Activated naive CD8-positive, alpha-beta T cell treated with anti-CD3 and anti-CD28 coated beads, Interleukin-2, amount 50 U/mL, for 24 hours (primary cell): ENCODE measurements around the gene DAP.
"Not testable (repeated sequence)": the region's sequence is repeated elsewhere in the genome, so short reads cannot be mapped to it uniquely, and the experiment has no call there.

ENCODE experiments used
- ATAC-seq: fragments of 150-1000 bp; cut with Tn5 transposase; one replicate; pipeline ENCODE4 v1.10.0; 2021
- DNase-seq: peaks from one replicate; pipeline ENCODE4 v3.0.0; 2021
- H3K27ac Mint-ChIP-seq: one replicate; pipeline ENCODE4 v1.8.0; 2021; ENCODE audit warnings: mild to moderate bottlenecking, mixed read lengths
- H3K27me3 Mint-ChIP-seq: one replicate; pipeline ENCODE4 v1.8.0; 2021; ENCODE audit warnings: mixed read lengths
- H3K36me3 Mint-ChIP-seq: one replicate; pipeline ENCODE4 v1.8.0; 2021; ENCODE audit warnings: low read depth, mixed read lengths
- H3K4me1 Mint-ChIP-seq: one replicate; pipeline ENCODE4 v1.8.0; 2021; ENCODE audit warnings: mixed read lengths
- H3K4me3 Mint-ChIP-seq: one replicate; pipeline ENCODE4 v1.8.0; 2021; ENCODE audit warnings: mild to moderate bottlenecking, moderate library complexity, mixed read lengths
- H3K9me3 Mint-ChIP-seq: one replicate; pipeline ENCODE4 v1.8.0; 2021; ENCODE audit warnings: mixed read lengths

The DAP gene

GRCh38 chr5:10673407-10673806 lies 87.6 kb downstream of the DAP start:
- Mint-ChIP-seq H3K4me3 (no peak overlapping the region), H3K36me3 (peaks cover 16% of the 10 kb centered on the region), H3K9me3 (peaks cover 13% of the 10 kb centered on the region), H3K4me1 (no peaks in the 10 kb centered on the region), H3K27me3 (peaks cover 9% of the 10 kb centered on the region), H3K27ac (no peak overlapping the region)
- ATAC-seq (no peak), DNase-seq (no peak)

GRCh38 chr5:10673017-10673389 lies 88.0 kb downstream of the DAP start:
- H3K27ac Mint-ChIP-seq = no peak overlapping the region
- DNase-seq (no peak), ATAC-seq (no peak)
- no peaks in the 10 kb centered on the region for H3K4me1 Mint-ChIP-seq
- peaks cover 13% of the 10 kb centered on the region for H3K36me3 Mint-ChIP-seq
- peaks cover 9% of the 10 kb centered on the region for H3K27me3 Mint-ChIP-seq
- peaks cover 13% of the 10 kb centered on the region for H3K9me3 Mint-ChIP-seq
- no peak overlapping the region for H3K4me3 Mint-ChIP-seq

GRCh38 chr5:10672146-10673016 lies 88.7 kb downstream of the DAP start:
- no peak overlapping the region for H3K4me3 Mint-ChIP-seq
- H3K4me1 Mint-ChIP-seq = no peaks in the 10 kb centered on the region
- H3K36me3 Mint-ChIP-seq = peaks cover 6% of the 10 kb centered on the region

DNA sequence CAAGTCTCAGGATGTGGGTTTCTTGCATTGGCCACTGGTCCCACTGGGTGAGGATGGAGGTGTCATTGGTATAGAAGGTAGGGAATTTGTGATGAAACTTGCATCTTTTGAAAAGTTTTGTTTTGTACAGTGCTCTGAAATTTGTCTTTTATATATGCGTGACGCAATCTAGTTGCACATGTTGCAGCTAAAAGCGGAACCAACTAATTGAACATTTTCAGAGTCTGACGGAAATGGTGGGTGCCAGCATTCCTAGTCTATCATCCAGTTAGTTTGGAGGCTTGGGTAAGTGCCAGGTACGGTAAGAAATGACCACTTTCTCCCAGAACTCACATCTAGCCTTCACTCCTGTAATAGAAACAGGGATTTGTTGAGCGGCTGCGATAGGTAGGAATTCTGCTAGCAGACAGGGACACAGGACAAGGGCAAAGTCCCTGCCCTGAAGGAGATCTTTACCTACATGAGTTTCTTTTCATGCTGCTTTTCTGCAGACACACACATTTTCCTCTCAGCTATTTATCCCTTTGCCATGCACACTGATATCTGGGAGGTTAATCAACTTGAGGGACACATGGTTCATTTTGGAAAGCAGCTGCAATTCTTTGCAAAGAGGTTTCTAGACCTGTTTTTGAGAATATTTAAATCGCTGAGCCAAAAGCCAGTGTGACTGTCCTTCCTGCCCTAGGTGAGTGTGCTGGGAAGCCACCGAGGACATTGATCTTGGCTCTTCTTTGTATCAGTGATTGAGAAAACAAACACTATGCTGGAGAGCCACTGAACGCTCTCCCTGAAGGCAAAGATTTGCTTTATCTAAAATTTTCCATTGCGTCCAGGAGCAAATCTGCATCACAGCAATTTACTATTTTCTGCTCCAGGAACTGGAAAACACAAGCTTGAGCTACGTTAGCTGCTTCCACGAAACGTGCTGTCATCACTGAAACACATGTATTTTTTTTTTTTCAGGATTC lies 89.7 kb downstream of the DAP start:
- Mint-ChIP-seq H3K9me3 (peaks cover 4% of the 10 kb centered on the region), H3K4me1 (no peaks in the 10 kb centered on the region), H3K27ac (no peak overlapping the region), H3K36me3 (no peaks in the 10 kb centered on the region), H3K4me3 (no peak overlapping the region), H3K27me3 (peaks cover 9% of the 10 kb centered on the region)
- ATAC-seq (no peak), DNase-seq (no peak)

More at GRCh38 chr5:10672146-10673016, 88.7 kb downstream of the DAP start:
- H3K27me3 Mint-ChIP-seq = peaks cover 9% of the 10 kb centered on the region
- peaks cover 11% of the 10 kb centered on the region for H3K9me3 Mint-ChIP-seq
- no peak overlapping the region for H3K27ac Mint-ChIP-seq
- ATAC-seq (no peak), DNase-seq (no peak)

GRCh38 chr5:10669983-10670382 lies 91.1 kb downstream of the DAP start:
- no peak for ATAC-seq
- DNase-seq = no peak
- no peaks in the 10 kb centered on the region for H3K36me3 Mint-ChIP-seq
- peaks cover 4% of the 10 kb centered on the region for H3K9me3 Mint-ChIP-seq
- H3K27ac Mint-ChIP-seq = no peak overlapping the region
- no peaks in the 10 kb centered on the region for H3K4me1 Mint-ChIP-seq
- peaks cover 8% of the 10 kb centered on the region for H3K27me3 Mint-ChIP-seq
- H3K4me3 Mint-ChIP-seq = no peak overlapping the region

DNA sequence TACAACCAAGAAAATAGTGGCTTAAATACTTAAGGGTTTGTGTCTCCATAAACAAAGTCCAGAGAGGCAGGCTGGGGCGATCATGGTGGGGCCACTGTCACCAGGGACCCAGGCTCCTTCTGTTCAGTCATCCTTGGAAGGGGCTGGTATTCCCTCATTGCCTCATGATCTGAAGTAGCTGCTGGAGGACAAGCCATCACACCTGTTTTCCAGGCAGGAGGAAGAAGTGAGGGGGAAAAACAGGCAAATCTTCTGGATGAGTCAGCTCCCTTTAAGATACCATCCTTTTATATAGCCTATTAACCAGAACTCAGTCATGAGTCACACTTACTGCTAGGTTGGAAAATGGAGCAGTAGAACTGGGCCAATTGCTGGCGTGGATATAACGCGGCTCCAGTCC lies 92.3 kb downstream of the DAP start:
- H3K27me3 Mint-ChIP-seq = peaks cover 5% of the 10 kb centered on the region
- H3K4me1 Mint-ChIP-seq = no peaks in the 10 kb centered on the region
- no peak overlapping the region for H3K4me3 Mint-ChIP-seq
- no peaks in the 10 kb centered on the region for H3K36me3 Mint-ChIP-seq
- ATAC-seq (no peak), DNase-seq (no peak)
- no peak overlapping the region for H3K27ac Mint-ChIP-seq
- peaks cover 4% of the 10 kb centered on the region for H3K9me3 Mint-ChIP-seq

DNA sequence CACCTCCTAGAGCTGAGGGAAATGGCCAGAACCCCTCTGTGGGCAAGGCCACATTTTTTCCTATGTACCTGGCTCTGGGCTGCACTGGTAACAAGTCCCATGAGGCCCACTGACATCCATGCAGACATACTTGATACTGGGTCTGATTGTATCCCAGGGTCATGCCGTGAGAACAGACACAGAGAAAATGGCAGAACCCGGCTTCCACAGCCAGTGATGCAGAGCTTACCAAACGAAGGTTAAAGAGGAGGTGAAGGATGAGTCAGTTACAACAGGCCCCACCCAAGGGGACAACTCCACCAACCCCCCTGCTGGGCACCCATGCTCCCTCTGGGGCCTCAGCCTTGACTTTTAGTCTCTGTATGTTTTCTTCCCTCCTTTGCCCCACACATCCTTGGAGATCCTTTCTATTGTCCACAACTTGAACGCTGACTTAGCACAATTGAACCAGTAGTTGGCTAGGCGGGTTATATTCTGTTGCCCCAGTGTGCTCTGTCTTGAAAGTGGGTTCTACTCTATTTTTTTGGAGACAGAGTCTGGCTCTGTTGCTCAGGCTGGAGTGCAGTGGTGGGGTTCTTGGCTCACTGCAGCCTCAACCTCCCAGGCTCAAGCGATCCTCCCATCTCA lies 93.5 kb downstream of the DAP start:
- H3K9me3 Mint-ChIP-seq = peaks cover 4% of the 10 kb centered on the region
- no peak overlapping the region for H3K27ac Mint-ChIP-seq
- H3K27me3 Mint-ChIP-seq = peaks cover 5% of the 10 kb centered on the region
- ATAC-seq (no peak), DNase-seq (no peak)
- no peak overlapping the region for H3K4me3 Mint-ChIP-seq
- no peaks in the 10 kb centered on the region for H3K4me1 Mint-ChIP-seq
- H3K36me3 Mint-ChIP-seq = no peaks in the 10 kb centered on the region

- no peak for DNase-seq
- Mint-ChIP-seq H3K4me3 (no peak overlapping the region), H3K27me3 (peaks cover 2% of the 10 kb centered on the region), H3K36me3 (no peaks in the 10 kb centered on the region), H3K9me3 (peaks cover 4% of the 10 kb centered on the region), H3K27ac (no peak overlapping the region), H3K4me1 (no peaks in the 10 kb centered on the region)
- ATAC-seq = no peak
These were observed 94.3 kb downstream of the DAP start for GRCh38 chr5:10666531-10667299.

- H3K27me3 Mint-ChIP-seq = peaks cover under 1% of the 10 kb centered on the region
- no peak for DNase-seq
- peaks cover 4% of the 10 kb centered on the region for H3K9me3 Mint-ChIP-seq
- no peak overlapping the region for H3K4me3 Mint-ChIP-seq
- H3K27ac Mint-ChIP-seq = no peak overlapping the region
- ATAC-seq = no peak
- H3K4me1 Mint-ChIP-seq = no peaks in the 10 kb centered on the region
- no peaks in the 10 kb centered on the region for H3K36me3 Mint-ChIP-seq
These were observed 95.2 kb downstream of the DAP start for GRCh38 chr5:10665799-10666198.

DNA sequence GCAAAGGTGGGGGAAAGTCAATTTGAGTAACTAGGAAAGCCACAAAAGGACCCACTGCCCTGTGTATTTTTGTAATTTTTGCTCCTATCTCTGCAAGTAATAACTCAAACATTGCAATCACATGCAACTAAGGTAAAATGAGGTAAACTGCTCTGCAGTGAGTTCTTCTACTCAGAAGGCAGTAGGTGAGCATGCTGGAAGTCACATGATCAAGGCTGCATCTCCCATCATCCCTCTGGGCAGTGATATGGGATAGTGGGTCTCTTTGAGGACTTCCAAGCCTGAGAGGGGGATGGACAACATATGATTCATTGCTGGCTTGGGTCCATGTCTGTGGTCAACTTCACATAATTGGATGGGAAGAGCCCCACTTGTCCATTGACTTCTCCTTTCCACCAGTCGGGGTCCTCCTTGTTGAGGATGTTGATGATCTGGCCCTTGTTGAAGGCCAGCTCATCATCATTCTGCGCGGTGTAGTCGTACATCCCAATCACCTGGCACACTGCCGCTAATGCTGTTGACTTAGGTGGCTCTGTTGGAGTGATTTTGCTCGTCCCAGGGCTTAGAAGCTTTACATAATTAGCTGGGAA lies 96.8 kb downstream of the DAP start:
- not testable (repeated sequence) for ATAC-seq

DNA sequence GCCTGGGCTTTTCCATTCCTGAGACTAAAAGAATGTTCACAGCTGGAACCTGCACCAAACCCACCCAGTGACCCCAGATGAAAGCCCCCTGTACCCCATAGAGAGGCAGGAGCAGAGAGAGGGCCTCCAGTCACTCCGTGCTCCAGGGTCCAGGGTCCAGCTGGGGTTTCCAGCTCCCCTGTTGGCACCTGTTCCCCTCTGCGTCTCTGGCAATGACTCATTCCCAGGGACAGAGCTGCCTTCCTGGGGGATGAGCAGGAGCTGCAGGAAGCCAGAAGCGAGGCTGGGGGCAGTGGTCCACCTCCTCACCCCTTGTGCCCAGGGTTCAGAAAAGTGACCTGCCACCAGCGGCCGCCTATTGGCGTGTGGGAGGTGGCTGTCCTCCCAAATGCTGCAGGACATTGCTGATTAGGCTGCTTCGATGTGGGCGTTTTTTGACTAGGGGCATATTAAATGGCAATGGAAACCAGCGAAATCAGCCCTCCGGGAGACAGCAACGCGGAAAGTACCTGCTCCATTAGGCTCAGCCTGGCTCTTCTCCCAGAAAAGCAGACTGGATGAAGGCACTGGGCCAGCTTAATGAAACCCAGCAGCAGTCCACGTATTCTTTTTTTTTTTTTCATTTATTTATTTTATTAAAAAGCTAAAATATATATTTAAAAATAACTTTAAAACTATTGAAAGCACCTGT lies 97.4 kb downstream of the DAP start:
- Mint-ChIP-seq H3K27ac (no peak overlapping the region), H3K9me3 (peaks cover 2% of the 10 kb centered on the region), H3K36me3 (no peaks in the 10 kb centered on the region), H3K27me3 (no peaks in the 10 kb centered on the region), H3K4me1 (no peaks in the 10 kb centered on the region), H3K4me3 (no peak overlapping the region)
- DNase-seq (no peak), ATAC-seq (no peak)

More for the DNA sequence above, 96.8 kb downstream of the DAP start:
- H3K36me3 Mint-ChIP-seq, H3K4me3 Mint-ChIP-seq, H3K9me3 Mint-ChIP-seq, DNase-seq, H3K27ac Mint-ChIP-seq, H3K4me1 Mint-ChIP-seq, H3K27me3 Mint-ChIP-seq: not testable (repeated sequence)

DNA sequence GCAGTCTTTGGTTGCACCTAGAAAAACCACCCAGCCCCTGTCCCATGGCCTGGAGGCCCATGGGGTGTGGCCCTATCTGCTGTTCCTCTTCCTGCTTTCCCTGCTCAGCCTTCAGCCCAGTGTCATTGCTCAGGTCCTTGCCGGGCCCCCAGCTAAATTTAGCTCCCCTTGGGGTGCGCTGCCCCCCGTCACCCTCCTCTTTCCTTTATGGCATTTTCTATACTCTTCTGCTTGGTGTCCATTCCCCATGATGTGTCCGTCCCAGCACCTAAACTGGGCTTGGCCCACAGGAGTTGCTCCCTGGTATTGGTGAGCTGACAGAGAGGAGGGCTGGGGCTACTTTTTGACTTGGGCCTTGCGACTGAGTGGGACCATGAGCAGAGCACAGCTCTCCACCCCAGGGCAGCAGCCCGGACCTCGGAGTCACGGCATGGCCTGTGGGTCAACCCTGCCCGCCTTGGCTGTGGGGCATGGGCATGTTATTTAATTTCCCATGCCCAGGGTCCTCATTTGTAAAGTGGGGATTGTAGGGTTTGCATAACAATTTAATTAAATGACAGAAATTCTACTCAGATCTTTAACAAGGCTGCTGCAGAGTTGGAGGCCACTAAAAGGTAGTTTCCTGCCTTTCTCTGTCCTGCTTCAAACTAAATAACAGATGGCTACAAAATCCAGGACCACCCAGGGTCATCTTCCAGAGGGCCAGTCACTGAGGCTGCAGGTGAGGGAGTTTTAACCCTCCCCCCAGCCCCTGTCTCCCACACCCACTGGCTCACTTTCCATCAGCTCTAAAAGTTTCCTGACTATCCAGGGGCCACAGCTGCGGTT lies 98.2 kb downstream of the DAP start:
- H3K27ac Mint-ChIP-seq = no peak overlapping the region
- ATAC-seq = no peak
- no peak overlapping the region for H3K4me3 Mint-ChIP-seq

More for the DNA sequence above, 98.2 kb downstream of the DAP start:
- peaks cover 4% of the 10 kb centered on the region for H3K9me3 Mint-ChIP-seq
- H3K36me3 Mint-ChIP-seq = no peaks in the 10 kb centered on the region
- H3K4me1 Mint-ChIP-seq = no peaks in the 10 kb centered on the region
- no peaks in the 10 kb centered on the region for H3K27me3 Mint-ChIP-seq
- no peak for DNase-seq
